HG02973 (cell line): ENCODE data around the gene ABHD2.
"Not testable (repeated sequence)": the region's sequence is repeated elsewhere in the genome, so short reads cannot be mapped to it uniquely, and the experiment has no call there.

Experiments
- ATAC-seq: cut with Tn5 transposase; IDR thresholded peaks from one replicate; pipeline ENCODE4 v1.9.1; 2021; ENCODE audit warnings: moderate library complexity; ENCODE audit not compliant: unreplicated experiment

ABHD2 gene

DNA sequence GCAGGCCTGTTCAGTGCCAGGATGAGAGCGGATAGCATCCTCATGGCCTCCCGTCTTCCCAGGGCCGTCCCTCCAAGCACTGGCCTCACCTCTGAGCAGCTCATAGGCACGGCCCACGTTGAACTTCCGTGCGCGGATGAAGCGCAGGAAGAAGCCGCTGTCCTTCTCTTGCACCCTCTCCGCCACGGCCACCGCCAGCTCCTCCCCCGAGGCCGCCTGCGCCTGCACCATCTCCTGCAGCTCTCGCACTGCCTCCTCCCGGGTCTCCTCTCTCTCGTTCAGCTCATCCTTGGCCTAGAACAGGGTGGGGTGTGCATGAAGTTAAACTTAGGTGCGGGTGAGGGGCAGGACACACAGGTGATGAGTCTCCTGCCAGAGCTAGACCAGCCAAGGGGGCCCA, 128.8 kb downstream of the ABHD2 start:
- no peak for ATAC-seq

GRCh38 chr15:89217686-89218376, 129.6 kb downstream of the ABHD2 start:
- no peak for ATAC-seq

- no peak for ATAC-seq
Measured at GRCh38 chr15:89218531-89218930, 130.3 kb downstream of the ABHD2 start.

- no peak for ATAC-seq
Measured at GRCh38 chr15:89221543-89221942, 133.3 kb downstream of the ABHD2 start, which contains the start of gene RLBP1. Gene RLBP1, minus strand, starts transcription at chr15:89221579. Its CDS starts 2,604 bp downstream, at chr15:89218975.

DNA sequence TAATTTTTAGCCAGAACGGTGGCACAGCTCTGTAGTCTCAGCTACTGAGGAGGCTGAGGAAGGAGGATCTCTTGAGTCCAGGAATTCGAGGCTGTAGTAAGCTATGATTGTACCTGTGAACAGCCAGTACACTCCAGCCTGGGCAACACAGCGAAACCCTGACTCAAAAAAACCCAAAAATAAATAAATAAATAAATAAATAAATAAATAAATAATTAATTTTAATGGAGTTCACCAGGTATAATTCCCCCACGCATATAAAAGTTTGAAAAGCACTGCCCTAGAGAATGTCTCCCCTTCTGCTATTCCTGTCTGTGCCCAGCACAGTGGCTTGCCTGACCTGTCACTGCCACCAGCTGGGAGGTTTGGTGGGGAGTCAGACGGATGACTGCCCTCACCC, 137.3 kb downstream of the ABHD2 start:
- no peak for ATAC-seq

DNA sequence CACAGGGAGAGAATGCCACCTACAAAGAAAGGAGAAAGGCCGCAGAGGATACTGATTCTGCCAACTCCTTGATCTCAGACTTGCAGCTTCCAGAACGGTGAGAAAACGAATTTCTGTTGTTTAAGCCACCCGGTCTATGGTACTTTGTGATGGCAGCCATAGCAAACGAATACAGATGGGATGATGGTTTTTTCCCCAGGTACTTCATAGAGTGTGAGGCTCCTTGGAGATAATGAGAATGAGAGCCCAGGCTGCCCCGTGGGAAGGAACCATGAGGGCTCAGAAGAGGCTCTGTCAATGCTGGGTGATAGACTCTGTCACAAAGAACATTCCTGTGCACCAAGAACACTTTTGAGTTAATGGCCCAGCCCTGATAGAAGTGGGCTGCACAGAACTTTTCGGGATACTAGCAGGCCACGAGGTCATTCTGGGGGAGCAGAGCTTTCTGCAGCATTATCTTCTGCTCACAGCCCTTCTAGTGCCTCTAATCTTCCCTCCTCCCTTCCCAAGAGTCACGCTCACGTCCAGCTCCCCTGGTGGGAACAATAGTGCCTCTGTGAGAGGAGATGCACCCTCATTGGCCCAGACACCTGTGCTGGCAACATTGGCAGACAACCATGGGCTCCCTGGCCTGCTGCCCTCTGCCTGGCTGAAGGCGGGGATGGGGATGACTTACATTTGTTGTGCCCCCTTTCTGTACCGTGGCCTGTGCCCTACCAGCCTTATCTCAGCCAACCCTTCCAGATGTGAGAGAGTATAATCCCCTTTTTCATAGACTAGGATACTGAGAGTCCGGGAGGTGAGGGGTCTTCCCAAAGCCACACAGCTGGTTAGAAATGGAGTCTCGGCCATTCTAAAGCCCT, 138.3 kb downstream of the ABHD2 start:
- ATAC-seq, result no peak

GRCh38 chr15:89227425-89227824, 139.2 kb downstream of the ABHD2 start:
- ATAC-seq, result no peak

- no peak for ATAC-seq
Measured at GRCh38 chr15:89230277-89230676, 142.0 kb downstream of the ABHD2 start.

GRCh38 chr15:89231832-89232231, 143.6 kb downstream of the ABHD2 start:
- ATAC-seq, result no peak

DNA sequence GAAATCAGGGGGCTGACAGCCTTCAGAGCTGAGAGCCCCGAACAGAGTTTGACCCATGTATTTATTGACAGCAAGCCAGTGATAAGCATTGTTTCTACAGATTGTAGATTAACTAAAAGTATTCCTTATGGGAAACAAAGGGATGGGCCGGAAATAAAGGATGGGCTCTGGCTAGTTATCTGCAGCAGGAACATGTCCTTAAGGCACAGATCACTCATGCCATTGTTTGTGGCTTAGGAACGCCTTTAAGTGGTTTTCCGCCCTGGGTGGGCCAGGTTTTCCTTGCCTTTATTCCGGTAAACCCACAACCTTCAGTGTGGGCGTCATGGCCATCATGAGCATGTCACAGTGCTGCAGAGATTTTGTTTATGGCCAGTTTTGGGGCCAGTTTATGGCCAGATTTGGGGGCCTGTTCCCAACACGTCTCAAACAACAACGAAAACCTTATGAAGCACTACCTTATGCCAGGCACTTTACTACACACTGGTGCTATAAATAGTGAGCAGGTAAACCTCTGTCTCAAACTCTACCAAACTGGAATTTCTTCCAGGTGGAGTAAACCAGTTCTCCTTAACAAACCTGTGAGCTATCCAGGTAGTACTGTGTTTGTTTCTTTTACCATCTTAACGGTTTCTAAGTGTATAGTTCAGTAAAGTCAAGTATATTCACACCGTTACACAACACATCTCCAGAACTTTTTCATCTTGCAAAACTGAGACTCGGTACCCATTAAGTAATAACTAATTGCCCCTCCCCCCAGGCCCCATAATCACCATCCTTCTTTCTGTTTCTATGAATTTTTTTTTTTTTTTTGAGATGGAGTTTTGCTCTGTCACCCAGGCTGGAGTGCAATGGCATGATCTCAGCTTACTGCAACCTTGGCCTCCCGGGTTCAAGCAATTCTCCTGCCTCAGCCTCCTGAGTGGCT, 151.9 kb downstream of the ABHD2 start:
- not testable (repeated sequence) for ATAC-seq

GRCh38 chr15:89243046-89243690, 154.9 kb downstream of the ABHD2 start:
- no peak for ATAC-seq

DNA sequence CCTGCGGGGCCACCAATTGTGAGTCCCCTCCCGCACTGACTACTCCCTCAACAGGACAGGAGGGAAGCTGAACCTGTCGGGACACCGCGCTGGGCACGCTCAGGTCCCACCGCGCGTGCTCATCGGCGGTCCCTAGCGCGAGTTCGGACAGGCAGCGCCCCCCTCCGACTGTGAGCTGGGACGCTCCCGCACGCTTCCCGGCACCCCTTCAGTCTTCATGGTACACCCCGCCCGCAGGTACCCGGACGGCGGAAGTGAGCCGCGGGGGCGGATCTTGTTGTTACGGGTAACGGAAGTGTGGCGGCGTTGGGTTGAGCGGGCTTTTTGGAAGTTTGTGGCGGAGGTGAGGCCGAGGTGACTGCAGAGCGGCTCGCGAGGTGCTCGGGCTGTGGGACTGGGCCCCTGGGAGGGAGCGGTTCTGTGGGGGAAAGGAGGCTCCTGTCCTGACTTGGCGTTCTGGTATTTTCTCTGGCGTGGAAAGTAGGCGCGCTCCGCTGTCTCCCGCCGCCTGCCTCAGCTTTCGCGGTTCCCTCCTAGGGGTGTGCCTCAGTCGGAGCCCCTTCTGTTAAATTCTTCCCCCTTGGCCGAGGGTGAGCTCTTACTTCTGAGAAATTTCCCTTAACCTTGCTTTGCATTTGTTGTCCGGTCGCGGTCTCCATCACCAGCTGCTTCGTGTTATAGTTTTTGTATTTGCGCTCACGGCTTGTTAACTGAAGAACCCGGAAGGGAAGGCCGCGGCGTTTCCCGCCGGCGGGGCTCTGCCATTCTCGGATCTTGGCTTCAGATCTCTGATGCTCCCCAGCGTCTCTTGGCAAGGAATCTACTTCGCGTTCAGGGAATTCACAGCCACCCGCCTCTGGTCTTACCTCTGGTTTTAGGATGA, 155.7 kb downstream of the ABHD2 start, which contains the start of gene FANCI:
TSS of gene FANCI (plus strand) at position 289 of the 883 bp plus-strand sequence. CDS start 3,669 bp downstream, outside the sequence.
- peak; percentile 93 for ATAC-seq

DNA sequence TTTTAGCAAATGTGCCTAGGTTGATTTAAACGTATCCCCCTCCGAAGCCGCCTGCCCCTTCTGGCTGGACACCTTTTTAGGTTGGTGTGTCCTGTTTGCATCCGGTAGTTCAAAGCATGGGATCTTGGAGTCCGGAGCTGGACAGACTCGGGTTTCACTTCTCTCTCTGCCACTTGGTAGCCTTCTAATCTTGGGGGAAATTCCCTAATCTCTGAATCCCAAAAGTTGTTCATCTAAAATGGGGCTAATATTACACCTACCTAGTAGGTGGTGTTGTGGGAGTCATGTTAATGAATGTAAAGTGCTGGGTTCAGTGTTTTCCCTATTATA, 156.3 kb downstream of the ABHD2 start:
- no peak for ATAC-seq

GRCh38 chr15:89247446-89247845, 159.2 kb downstream of the ABHD2 start:
- no peak for ATAC-seq

GRCh38 chr15:89248584-89248983, 160.3 kb downstream of the ABHD2 start:
- no peak for ATAC-seq

GRCh38 chr15:89250142-89250541, 161.9 kb downstream of the ABHD2 start:
- not testable (repeated sequence) for ATAC-seq
